ENCODE measurements around the gene PARD3.

Gene PARD3

GRCh38 chr10:34465678-34466077 lies 349.4 kb downstream of the PARD3 start:
- in situ Hi-C loops (cut with HindIII; ENCODE audit: low sequenced_read_pairs), result no loop called here
- no peak for TF ChIP-seq CTCF (IDR thresholded peaks at IDR 0.05; ENCODE audit: low read depth, low read length, missing control alignments)
- no peak for DNase-seq (ENCODE audit: low read depth)
- H3K4me3 ChIP-seq (ENCODE audit: low read depth, low read length), result no peak overlapping the region

- DNase-seq (ENCODE audit: low read depth), result no peak
- in situ Hi-C loops (cut with HindIII; ENCODE audit: low sequenced_read_pairs), result no loop called here
- no peak overlapping the region for H3K4me3 ChIP-seq (ENCODE audit: low read depth, low read length)
- no peak for TF ChIP-seq CTCF (IDR thresholded peaks at IDR 0.05; ENCODE audit: low read depth, low read length, missing control alignments)
Measured at GRCh38 chr10:34464591-34464990, 350.5 kb downstream of the PARD3 start.

GRCh38 chr10:34464000-34464399 lies 351.1 kb downstream of the PARD3 start:
- H3K4me3 ChIP-seq (ENCODE audit: low read depth, low read length), result no peak overlapping the region
- DNase-seq (ENCODE audit: low read depth), result no peak
- in situ Hi-C loops (cut with HindIII; ENCODE audit: low sequenced_read_pairs), result no loop called here
- TF ChIP-seq CTCF (IDR thresholded peaks at IDR 0.05; ENCODE audit: low read depth, low read length, missing control alignments), result no peak

GRCh38 chr10:34462993-34463392 lies 352.1 kb downstream of the PARD3 start:
- in situ Hi-C loops (cut with HindIII; ENCODE audit: low sequenced_read_pairs), result no loop called here
- TF ChIP-seq CTCF (IDR thresholded peaks at IDR 0.05; ENCODE audit: low read depth, low read length, missing control alignments), result no peak

GRCh38 chr10:34462056-34462455 lies 353.0 kb downstream of the PARD3 start:
- H3K4me3 ChIP-seq (ENCODE audit: low read depth, low read length), result no peak overlapping the region
- in situ Hi-C loops (cut with HindIII; ENCODE audit: low sequenced_read_pairs), result no loop called here

More at GRCh38 chr10:34462993-34463392, 352.1 kb downstream of the PARD3 start:
- DNase-seq (ENCODE audit: low read depth), result no peak
- H3K4me3 ChIP-seq (ENCODE audit: low read depth, low read length), result no peak overlapping the region

GRCh38 chr10:34454590-34455261 lies 360.4 kb downstream of the PARD3 start:
- no peak for DNase-seq (ENCODE audit: low read depth)
- H3K4me3 ChIP-seq (ENCODE audit: low read depth, low read length), result no peak overlapping the region
- in situ Hi-C loops (cut with HindIII; ENCODE audit: low sequenced_read_pairs), result no loop called here
- TF ChIP-seq CTCF (IDR thresholded peaks at IDR 0.05; ENCODE audit: low read depth, low read length, missing control alignments), result no peak

More at GRCh38 chr10:34462056-34462455, 353.0 kb downstream of the PARD3 start:
- TF ChIP-seq CTCF (IDR thresholded peaks at IDR 0.05; ENCODE audit: low read depth, low read length, missing control alignments), result no peak
- no peak for DNase-seq (ENCODE audit: low read depth)
